ENCODE data around the gene HOXD11.

HOXD11 gene

DNA sequence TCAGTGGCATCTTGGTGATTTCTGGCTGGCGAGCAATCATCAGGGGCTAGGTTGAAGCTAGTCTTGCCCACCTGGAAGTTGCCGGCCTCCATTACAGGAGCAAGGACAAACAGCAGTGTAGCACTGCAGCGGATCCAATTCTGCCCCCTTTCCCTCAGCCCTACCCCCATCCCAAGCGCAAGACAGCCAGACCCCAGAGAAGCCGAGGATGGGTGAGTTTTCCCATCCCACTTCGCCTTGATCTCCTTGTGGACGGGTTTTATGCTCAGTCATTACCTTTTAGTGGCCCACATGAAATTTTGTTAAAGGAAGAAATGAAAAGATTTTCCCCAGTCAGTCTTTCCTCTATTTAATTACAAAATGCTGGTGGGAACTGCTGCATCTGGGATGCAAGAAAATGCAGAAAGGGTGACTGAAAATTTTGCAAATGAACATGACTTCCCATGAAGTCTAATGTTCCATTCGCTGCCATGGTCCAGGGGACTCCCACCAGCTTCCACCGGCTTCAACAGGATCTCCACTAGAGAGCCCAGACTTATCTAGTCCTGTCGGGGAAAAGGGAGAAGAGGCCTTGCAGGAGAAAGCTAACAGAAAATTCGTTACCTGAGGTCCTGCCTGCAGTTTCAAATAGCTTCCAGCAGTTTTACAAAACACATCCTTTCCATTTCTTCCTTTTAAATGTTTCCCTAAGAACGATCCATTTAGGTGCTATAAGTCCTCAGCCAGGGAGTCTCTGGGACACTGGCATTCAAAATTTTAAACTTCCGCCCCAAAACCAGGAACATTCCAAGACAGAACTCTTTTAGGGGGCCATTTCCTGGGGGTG is 13.5 kb downstream of the HOXD11 start:
- FAIRE-seq = no peak
- no peak for DNase-seq (ENCODE audit: low spot score)

DNA sequence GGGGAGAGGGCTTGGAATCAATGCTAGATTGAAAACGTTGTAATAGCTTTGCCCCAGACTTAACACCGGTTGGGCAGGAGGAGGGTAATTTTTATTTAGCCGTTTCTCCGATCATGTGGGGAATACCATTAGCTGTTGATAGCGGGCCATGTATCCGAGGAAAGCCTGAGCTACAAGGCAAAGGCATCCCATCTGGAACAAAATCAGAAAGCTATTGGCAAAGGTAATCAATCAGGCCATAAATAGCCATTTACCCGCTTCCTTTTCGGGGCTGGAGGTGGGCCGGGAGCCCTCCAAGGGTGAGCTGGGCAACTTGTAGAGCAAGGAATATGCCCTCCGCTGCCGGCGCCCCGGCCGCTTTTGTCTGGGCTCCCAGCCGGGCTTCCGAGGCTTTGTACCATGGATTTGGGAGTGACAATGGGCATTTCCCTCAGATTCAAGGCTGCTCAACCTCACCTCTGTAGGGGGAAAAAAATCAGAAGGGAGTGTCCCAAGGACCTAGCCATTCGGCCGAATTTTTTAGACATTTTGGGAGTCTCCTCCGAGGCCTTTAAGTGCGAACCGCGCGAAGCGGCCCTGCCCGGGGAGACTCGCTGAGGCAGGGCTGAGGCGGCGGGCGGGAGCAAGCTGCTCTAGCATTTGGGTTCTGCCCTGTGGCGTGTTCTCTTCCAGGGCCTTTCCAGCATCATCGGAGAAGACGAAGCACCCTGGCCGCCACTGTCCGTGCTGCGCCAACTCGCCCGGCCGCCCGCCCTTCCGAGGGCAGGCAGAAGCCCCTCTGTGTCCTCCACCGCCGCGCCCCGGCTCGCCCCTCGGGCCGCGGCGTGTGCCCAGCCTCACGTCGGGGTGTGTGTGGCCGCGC is 14.3 kb downstream of the HOXD11 start:
- no peak for DNase-seq (ENCODE audit: low spot score)

DNA sequence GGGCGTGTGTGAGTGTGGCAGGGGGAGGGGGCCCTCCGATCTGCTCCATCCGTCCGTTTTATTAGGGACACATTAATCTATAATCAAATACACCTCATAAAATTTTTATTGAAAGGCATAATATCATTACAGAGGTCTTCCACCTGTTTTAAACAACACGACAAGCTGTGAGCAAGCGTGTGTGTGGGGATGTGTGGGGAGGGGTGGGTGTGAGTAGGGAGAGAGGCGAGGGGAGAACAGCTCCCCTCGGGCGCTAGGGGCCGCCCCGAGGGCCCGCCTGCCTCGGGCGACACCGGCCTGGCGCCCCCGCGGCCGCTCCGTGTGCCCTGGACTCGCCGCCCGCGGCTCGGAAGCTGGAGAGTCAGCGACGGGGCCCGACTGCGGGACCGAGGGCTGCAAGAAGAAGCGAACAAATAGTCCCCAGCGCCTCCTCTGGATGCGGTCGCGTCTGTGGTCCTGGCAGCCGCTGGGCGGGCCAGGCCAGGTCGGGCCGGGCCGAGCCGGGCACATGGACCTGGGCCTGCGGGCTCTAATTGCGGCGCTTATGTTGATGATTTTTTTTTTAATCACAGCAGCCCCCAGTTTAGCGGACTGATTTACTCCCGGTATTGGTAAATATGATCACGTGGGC is 15.1 kb downstream of the HOXD11 start:
- peak; percentile 48 for DNase-seq (ENCODE audit: low spot score)
- no peak for FAIRE-seq

More for the DNA sequence above, 14.3 kb downstream of the HOXD11 start:
- no peak for FAIRE-seq

DNA sequence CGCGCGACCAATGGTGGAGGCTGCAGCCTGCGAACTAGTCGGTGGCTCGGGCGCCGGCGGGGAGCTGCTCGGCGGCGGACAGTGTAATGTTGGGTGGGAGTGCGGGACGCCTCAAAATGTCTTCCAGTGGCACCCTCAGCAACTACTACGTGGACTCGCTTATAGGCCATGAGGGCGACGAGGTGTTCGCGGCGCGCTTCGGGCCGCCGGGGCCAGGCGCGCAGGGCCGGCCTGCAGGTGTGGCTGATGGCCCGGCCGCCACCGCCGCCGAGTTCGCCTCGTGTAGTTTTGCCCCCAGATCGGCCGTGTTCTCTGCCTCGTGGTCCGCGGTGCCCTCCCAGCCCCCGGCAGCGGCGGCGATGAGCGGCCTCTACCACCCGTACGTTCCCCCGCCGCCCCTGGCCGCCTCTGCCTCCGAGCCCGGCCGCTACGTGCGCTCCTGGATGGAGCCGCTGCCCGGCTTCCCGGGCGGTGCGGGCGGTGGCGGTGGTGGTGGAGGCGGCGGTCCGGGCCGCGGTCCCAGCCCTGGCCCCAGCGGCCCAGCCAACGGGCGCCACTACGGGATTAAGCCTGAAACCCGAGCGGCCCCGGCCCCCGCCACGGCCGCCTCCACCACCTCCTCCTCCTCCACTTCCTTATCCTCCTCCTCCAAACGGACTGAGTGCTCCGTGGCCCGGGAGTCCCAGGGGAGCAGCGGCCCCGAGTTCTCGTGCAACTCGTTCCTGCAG is 15.8 kb downstream of the HOXD11 start, which contains the start of gene HOXD9:
HOXD9 (plus strand) TSS at position 37 of the 728 bp plus-strand sequence; CDS start at position 87, 50 bp downstream.
- no peak for FAIRE-seq
- DNase-seq (ENCODE audit: low spot score) = peak; percentile 68

DNA sequence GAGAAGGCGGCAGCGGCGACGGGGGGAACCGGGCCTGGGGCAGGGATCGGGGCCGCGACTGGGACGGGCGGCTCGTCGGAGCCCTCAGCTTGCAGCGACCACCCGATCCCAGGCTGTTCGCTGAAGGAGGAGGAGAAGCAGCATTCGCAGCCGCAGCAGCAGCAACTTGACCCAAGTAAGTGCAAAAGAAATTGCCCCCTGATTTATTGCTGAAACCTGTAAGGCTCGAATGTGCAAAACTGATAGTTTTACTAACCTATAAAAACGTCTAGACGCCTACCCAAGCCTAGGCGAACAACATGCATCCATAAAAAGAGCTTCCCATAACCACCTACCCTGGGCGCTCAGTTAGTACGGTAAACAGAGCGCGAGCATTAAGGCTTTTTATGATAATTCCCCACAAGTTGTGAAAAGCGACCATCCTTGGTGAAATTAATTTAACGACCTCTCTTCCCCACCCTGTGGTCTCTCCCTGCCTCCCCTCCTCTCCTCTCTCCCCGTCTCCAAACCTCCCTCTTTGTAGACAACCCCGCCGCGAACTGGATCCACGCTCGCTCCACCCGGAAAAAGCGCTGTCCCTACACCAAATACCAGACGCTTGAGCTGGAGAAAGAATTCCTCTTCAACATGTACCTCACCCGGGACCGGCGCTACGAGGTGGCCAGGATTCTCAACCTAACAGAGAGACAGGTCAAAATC is 16.5 kb downstream of the HOXD11 start:
- no peak for DNase-seq (ENCODE audit: low spot score)
- no peak for FAIRE-seq

DNA sequence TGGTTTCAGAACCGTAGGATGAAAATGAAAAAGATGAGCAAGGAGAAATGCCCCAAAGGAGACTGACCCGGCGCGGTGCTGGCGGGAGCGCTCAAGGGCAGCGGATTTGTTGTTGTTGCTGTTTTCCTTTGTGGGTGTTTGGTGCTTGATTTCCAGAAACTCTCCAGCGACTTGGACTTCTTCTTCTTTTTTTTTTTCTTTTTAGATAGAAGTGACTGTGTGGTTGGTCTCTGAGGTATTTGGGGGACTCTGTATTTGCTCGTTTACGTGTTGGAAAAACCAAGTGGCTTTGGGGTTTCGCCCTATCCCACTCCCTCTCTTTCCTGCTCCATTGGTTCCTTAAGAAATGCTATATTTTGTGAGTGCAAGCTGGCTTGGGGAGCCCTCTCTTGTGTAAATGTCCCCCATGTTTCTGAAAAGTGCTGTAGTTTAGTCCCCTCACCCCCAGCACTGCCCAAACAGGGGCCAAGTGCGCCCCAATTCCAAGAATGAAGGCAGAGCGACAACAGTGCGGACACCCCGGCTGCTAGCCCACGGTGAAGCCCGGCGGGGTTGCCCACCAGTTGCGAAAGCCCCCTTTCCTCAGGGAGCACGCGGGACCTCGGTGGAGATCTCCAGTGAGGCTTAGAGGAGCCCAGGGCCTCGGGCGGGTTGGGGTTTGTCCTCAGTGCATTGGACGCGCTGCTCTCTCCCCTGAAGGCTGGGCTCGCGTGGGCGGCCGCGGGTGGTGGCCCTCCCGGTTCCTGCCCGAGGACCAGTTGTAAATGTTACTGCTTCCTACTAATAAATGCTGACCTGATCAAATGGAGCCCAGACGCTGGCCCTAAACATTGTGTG is 17.2 kb downstream of the HOXD11 start:
- no peak for DNase-seq (ENCODE audit: low spot score)
- FAIRE-seq = no peak

DNA sequence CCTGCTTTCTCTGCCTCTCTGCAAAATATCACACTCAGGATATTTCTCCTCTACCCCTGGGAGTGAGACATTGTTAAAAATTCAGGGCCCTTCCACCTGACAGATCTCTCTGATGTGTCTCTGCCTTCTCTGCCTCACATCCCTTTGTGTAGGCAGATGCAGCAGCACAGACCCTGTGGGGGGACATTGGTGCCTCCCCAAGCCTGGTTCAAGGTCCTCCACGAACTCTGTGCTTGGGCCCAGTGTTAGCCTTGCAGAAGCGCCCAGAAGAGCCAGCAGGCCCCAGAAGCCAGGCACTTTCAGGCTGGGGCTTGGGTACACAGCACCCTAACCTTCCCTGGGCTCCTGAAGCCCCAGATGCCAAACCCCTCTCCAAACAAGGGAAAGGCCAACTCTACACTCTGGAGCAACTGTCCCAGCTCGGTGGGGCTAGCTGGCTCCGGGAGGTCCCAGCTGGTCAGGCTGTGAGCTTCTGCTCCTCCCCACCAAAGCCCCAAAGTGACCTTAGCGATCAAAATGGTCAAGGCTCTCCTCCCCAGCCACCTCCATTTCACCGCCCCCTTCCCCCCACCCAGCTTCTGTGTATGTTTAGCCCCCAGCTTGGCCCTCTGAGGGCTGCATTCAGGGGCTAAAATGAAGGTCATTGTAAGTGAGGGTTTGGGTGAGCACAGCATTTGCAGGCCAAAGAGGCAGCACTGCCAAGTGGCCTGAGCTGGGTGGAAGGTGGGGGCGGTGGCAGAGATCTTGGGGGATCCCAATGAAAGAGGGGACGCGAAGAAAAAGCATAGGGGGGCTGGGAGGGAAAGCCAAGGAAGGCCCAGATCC is 18.1 kb downstream of the HOXD11 start:
- FAIRE-seq = no peak
- no peak for DNase-seq (ENCODE audit: low spot score)

DNA sequence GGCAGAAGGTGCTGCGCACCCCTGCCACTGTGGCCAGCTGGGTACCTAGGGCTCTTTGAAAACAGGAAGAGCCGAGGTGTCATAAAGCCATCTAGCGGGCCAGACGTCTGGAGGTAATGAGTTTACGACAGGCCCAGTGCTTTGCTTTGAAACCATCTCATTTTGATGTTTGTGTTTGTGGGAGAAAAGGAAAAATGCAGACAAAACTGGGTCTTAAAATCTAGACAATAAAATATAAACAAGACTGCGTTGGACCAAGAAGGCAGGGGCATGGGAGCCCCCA is 18.6 kb downstream of the HOXD11 start:
- FAIRE-seq = no peak

DNA sequence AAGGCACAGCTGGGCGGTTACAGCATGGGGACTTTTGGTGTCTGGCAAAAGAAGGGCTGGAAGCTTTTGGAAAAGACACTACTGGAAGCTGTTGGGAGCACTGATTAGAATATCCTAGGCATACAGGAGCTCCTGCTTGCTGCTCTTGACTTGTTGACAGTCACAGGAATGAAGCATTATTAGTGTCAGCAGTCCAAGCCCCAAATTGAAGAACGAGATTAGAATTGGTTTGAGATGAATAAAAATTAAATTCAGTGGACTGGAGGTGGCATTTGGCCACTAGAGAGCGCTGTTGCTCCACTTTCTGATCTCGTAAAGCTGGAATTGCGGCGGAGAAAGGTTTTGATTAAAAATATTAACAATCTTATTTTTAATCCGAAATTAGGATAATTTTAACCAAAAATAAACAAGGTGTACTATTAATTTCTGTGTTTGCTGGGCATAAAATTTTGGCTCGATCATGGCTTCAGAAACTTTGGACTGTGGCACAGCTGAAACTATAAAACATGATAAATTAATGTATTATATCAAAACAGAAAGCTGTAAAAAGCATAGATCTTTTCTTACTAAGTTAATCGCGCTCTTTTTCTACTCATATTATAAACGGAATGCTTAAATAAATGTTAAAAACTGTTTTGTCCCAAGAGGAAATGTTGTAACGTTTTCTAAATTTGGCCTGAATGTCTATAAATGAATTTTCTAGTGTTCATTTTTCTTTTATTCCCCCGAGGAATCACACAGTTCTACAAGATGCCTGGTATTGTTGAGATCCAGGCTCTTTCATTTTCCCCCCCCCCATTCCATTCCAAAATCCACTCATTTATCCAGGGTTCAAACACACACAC is 20.1 kb downstream of the HOXD11 start:
- peak; percentile 30 for DNase-seq (ENCODE audit: low spot score)
- no peak for FAIRE-seq

More for the DNA sequence above, 18.6 kb downstream of the HOXD11 start:
- DNase-seq (ENCODE audit: low spot score) = no peak

DNA sequence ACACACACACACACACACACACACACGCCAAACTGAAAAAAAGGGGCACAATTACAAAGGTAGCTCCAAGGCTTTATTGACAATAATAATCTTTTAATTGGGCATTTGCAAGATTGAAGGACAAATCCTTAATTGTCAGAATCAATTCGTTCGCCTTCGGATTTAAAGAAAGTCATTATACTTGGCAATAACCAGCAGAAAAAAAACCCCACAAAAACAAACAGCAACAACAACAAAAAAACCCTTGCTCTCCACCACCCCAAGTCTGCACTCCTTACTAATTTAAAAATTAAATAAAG is 20.6 kb downstream of the HOXD11 start:
- FAIRE-seq = no peak
- DNase-seq (ENCODE audit: low spot score) = no peak

DNA sequence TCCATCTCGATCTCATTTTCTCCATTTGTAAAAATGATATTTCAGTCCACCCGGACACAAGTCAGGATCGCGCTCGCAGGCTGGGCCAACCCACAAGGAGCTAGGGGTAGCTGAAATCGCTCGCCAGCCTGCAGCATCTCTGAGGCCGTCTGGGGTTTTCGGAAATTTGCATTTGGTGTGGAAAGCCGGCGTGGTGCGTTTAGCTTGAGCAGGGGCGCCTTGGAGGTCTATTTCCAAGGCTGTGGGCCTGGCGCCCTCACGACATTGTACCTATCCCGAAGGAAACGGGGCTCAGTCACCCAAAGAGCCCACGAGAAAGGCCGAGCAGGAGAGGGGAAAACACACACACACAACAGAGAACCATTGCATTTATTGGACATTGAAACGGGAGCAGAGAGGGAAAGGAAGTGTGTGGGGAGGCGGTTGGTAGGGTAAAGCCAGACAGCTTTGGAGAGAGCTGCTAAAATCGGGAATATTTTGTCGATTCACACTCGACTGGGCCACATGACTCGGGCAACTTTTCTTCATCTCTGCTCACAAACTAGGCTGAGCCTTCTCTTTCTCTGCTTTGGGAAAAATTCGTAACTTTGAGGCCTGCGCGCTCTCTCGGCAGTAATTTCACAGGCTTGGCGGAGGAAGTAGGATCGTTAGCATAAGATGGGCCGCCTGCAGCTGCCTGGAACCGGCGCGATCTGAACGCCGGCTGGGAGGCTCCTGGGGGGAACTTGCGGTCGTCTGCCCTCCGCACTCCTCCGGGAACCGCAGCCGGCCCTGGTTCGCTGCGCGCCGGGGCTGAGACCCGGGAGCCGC is 21.3 kb downstream of the HOXD11 start:
- DNase-seq (ENCODE audit: low spot score) (no peak), FAIRE-seq (no peak)

DNA sequence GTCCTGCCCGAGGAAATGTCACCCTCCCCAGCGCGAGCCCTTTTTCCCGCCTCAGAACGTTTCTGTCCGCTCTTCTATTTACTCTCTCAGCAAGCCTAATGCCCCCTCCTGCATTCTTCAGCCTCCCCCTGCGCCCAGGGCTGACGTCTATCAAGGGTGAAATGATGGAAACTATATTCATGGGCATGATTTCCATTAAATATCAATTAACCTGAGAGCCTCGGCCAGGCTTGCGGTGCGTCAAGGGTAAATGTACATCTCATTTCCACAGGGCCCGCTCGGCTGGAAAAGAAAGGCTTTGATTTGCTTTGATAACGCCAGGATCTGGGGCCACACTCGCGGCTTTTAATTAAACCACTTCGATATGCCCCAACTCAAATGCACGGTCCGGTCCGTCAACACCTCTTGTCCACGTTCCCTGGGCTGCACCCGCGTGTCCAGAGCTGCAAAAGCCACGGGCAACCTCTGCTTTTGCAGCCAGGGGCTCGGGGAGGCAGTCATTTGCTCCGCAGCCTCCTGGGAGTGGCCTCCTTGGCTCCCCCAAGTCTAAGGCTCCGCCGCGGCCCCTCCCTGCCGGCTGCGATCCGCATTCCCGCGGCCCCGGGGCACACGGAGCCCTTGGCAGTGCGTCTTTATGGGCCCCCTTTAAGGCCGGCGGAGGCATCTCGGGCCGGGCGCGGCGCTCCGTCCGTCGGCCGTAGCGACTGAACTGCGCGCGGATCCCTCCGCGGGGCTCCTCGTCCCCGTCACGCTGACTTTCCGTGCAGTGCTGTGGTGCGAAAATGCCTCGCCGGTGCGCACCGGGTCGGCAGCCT is 22.1 kb downstream of the HOXD11 start, which contains the start of gene HOXD8:
HOXD8 (plus strand) TSS at position 724 of the 815 bp plus-strand sequence. CDS start 662 bp downstream, outside the sequence.
- DNase-seq (ENCODE audit: low spot score) (peak; percentile 72), FAIRE-seq (no peak)

DNA sequence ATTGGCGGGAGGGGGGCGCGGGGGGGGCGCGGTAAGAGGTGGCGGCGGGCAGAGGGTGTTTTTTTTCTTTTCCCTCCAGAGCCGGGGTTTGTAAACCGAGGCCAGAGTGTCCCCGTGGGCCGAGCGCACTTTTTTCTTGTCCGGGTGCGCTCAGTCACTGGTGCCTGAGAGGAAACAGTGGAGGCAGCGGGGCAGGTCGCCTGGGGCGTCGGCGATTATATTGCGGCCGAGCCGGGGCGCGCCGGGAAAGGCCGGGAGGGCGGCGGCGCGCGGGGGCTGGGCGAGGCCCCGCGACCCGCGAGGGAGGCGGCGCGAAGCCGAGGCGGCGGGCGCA is 22.7 kb downstream of the HOXD11 start:
- FAIRE-seq = no peak
- no peak for DNase-seq (ENCODE audit: low spot score)

DNA sequence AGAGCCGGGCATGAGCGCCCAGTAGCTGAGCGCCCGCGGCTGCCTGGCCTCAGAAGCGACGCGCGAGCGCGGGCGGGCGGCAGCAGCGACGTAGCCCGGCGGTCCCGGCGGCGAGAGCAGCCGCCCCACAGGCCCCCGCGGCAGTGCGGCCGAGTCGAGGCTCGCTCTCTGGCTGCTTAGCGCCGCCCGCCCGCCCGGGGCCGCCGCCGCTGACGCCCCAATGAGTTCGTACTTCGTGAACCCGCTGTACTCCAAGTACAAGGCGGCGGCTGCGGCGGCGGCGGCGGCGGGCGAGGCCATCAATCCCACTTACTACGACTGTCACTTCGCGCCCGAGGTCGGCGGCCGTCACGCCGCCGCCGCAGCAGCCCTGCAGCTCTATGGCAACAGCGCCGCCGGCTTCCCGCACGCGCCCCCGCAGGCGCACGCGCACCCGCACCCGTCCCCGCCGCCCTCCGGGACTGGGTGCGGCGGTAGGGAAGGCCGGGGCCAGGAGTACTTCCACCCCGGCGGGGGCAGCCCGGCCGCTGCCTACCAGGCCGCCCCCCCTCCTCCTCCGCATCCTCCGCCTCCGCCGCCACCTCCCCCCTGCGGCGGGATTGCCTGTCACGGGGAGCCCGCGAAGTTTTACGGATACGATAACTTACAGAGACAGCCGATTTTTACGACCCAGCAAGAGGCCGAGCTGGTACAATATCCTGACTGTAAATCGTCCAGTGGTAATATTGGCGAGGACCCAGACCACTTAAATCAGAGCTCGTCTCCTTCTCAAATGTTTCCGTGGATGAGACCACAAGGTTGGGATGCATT is 23.3 kb downstream of the HOXD11 start:
- no peak for FAIRE-seq
- peak; percentile 61 for DNase-seq (ENCODE audit: low spot score)

DNA sequence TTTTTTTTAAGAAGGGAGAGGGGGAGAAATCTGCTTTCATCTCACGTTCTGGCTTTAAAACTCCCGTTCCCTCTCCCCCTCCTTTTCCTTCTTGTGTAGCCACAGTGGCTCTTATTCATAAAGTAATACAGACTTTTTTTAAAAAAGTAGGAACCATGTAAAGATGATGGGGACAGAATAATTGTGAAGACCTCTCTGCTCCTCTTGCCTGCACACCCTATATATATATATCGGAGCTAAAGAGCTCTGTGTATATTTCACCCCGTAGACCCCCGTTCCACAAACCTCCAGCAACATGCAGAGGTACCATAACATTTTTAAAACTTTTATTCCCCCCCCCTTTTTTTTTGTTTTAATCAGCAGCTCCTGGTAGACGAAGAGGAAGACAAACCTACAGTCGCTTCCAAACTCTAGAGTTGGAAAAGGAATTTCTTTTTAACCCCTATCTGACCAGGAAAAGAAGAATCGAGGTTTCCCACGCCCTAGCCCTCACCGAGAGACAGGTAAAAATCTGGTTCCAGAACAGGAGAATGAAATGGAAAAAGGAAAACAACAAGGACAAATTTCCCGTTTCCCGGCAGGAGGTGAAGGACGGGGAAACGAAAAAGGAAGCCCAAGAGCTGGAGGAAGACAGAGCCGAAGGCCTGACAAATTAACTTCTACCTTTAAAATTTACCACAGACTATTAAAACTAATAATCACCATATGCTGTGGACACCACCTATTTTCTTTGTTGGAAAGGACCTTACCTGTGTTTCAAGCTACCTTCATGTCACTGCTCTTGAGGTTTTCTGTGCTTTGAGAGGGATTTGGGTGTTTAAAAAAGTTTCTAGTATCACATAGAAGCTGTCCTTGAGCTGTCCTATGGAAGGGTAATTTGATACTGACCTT is 24.1 kb downstream of the HOXD11 start:
- FAIRE-seq (no peak), DNase-seq (ENCODE audit: low spot score) (no peak)
